ENCODE data around the gene ZNF700.
"Not testable (repeated sequence)": the region's sequence is repeated elsewhere in the genome, so short reads cannot be mapped to it uniquely, and the experiment has no call there.

Gene ZNF700

DNA sequence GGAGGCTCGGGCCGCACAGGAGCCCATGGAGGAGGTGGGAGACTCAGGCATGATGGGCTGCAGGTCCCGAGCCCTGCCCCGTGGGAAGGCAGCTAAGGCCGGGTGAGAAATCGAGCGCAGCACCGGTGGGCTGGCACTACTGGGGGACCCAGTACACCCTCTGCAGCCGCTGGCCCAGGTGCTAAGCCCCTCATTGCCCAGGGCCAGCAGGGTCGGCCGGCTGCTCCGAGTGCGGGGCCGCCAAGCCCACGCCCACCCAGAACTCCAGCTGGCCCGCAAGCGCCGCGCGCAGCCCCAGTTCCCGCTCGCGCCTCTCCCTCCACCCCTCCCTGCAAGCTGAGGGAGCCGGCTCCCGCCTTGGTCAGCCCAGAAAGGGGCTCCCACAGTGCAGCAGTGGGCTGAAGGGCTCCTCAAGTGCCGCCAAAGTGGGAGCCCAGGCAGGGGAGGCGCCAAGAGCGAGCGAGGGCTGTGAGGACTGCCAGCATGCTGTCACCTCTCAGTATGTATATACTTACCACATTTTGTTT is 16.5 kb downstream of the ZNF700 start:
- DNase-seq = not testable (repeated sequence)

DNA sequence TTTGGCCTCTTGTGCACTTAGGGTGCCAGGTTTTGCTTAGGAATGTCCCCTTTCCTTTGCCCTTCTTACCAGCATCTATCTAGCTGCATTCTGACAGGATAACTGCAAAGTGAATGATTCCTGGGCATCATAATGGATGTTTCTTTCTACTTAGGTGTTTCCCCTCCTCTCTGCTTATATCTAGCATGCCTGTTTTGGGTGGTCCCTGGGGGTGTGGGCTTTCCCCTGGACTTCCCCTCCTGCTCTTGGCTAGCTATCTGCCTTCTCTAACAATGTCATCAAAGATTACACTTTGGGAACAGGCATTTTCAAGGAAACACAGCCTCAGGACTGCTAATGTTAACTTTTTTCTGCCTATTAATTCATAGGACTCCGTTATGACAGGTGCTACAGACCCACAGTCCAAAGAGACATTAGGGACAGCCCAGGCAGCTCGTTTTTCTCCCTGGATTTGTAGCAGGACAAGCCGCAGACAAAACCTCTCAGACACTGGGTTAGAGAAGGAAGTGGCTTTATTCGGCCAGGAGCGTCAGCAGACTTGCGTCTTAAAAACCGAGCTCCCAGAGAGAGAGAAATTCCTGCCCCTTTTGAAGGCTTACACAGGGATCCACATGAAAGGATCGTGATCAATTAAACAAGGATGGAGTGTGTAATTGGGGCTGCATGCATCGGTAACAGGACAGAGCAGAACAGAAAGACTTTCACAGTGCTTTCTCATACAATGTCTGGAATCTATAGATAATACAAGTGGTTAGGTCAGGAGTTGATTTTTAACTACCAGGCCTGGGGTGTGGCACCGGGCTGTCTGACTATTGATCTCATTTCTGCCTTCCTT is 17.3 kb downstream of the ZNF700 start:
- DNase-seq = no peak

DNA sequence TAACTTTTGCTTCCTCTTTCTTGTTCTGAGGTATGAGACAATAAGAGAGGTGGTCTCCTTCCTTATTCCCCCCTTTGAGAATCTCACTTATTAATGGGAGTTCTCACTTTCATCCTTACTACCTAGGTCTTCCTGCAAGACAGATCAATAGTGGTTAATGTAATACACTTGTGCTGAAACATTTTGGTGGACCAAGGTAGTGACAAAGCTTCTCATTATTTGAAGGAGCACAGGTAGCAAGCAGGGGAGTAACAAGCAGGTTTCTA is 17.9 kb downstream of the ZNF700 start:
- DNase-seq = no peak

DNA sequence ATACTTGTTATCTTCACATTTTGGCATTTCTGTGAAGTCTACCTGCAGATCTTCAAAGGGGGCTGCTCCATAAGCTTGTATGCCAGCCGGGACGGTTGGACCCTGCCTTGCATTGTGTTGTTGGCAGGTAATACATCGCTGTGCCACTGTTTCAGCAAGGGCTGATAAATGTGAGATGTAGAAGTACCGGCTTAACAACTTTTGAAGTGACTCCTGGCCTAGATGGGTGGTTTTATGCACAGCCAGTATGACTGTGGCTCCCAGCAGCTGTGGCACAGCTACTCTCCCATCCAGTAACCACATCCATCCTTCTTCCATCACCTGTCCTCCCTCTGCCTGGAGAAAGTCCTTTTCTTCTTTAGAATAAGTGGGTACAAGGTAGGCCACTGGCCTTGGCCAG is 19.7 kb downstream of the ZNF700 start:
- DNase-seq = no peak

DNA sequence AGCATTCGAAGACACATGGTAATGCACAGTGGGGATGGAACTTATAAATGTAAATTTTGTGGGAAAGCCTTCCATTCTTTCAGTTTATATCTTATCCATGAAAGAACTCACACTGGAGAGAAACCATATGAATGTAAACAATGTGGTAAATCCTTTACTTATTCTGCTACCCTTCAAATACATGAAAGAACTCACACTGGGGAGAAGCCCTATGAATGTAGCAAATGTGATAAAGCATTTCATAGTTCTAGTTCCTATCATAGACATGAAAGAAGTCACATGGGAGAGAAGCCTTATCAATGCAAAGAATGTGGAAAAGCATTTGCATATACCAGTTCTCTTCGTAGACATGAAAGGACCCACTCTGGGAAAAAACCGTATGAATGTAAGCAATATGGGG is 23.7 kb downstream of the ZNF700 start:
- DNase-seq = no peak

DNA sequence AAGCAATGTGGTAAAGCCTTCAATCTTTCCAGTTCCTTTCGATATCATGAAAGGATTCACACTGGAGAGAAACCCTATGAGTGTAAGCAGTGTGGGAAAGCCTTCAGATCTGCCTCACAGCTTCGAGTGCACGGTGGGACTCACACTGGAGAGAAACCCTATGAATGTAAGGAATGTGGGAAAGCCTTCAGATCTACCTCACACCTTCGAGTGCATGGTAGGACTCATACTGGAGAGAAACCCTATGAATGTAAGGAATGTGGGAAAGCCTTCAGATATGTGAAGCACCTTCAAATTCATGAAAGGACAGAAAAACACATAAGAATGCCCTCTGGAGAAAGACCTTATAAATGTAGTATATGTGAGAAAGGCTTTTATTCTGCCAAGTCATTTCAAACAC is 24.3 kb downstream of the ZNF700 start:
- DNase-seq = no peak

DNA sequence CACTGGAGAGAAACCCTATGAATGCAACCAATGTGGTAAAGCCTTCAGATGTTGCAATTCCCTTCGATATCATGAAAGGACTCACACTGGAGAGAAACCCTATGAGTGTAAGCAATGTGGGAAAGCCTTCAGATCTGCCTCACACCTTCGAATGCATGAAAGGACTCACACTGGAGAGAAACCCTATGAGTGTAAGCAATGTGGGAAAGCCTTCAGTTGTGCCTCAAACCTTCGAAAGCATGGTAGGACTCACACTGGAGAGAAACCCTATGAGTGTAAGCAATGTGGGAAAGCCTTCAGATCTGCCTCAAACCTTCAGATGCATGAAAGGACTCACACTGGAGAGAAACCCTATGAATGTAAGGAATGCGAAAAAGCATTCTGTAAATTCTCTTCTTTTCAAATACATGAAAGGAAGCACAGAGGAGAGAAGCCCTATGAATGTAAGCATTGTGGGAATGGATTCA is 24.7 kb downstream of the ZNF700 start:
- DNase-seq = not testable (repeated sequence)

DNA sequence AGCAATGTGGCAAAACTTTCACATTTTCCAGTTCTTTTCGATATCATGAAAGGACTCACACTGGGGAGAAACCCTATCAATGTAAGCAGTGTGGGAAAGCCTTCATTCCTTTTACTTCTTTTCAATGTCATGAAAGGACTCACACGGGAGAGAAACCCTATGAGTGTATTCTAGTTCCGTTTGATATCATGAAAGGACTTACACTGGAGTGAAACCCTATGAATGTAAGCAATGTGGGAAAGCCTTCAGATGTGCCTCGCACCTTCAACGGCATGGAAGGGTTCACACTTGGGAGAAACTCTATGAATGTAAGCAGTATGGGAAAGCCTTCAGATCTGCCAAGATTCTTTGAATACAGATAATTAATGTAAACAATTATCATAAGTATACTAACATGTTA is 25.4 kb downstream of the ZNF700 start:
- DNase-seq = no peak

DNA sequence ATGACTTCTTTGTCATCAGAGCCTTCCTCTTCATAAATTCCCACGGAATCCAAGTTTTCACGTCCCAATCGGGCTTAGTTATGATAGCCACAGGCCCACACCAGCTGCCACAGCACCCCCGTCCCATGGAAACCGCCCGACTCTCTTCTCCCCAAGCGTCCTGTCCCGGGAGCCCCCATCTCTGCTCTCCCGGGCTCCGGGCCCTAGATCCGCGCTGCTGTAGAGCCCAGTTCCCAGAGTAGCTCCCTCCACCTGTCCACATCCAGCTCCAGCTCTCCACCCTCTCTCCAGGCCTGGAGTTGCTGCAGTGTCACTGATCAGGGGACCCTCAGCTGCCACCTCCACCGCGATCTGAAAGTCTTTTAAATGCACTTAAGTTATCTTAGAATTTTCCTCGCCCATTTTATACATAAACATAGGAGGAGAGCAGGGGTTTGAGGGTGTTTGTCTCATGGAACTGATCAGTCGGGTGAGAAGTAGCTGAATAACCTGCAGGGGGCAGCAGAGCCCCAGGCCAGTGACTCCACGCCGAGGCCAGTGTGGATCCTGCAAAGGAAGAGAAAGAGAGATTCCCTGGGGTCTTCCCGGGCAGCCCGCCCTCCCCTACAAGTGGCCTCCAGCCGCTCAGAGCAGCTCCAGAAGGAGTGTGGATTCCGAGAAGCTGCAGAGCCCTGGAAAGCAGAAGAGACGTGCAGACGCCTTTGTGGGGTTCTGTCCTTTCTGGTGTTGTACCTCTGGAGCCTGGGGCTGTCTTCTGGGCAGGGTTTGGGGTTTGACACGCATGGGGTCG is 38.9 kb downstream of the ZNF700 start:
- DNase-seq = peak; percentile 3

DNA sequence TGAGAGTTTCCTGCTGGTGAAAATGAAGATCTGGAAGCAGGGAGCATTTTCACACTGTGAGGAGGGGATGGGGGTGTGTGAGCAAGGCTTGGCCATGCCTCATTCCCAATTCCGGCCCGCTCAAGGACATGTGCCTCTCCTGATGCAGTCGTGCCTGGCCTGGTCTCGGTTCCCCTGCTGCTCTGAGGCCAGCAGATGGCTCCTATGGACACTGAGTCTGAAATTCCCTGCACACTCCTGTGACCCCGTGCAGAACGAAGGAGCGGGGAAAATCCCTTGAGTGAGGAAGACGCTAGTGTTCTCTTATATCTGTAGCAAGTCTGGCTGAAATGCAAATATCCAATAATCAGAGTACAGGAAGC is 39.6 kb downstream of the ZNF700 start:
- DNase-seq = peak; percentile 50

DNA sequence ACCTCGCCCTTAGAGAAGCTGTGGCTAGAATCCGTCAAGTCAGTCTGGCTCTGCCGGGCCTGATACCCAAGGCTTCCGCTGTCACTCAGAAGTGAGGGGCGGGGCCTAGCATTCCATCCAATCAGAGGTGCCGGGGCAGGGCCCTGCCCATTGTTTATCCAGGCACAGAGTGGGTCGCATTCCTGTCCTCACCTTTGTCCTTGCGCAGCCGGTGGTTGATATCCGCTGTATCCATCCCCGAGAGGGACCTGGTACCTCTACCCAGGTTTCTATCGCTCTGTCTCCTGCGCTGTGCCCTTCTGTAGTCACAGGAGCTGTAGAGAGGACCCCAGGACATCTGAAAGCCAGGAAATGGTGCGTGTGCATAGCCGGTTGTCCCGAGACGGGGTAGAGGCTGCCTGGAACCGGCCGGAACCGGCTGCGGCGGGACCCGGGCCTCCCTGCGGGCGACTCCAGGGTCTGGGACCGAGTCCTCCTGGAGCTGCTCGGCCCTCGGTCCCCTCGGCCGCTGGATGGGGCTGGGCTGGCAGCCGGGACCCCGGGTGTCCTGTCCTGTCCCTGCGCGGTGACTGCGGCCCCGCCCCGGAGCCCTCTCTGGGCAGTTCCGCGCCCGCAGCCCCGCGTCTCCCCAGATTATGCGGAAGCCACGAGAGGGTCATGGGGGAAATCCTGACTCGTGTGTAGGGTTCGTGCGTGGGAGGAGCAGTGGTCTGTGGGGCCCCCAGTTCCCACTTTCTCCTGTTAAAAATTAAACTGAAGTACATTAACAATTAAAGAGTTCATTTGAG is 40.1 kb downstream of the ZNF700 start, which contains the start of gene ZNF763:
Gene ZNF763, plus strand, starts transcription at position 183 of the 788 bp plus-strand sequence. Its CDS starts 169 bp downstream, at position 352.
- DNase-seq = peak; percentile 73

DNA sequence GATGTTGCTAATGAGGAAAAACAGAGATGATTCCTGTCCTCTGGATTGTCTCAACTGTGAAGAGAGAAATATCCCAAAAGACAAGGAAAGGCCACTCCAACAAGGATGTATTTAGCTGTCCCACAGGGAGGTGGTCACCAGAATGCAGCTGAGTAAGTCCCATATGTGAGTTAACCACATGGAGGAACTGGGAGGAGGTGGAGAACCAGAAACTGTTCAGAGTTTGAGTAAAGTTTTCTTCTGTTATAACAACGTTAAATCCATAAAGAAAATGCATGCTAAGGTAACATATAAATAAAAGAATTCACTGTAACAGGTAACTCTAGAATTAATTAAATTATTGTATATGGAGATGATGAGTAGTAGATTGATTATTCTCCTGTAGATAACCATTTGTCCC is 45.3 kb downstream of the ZNF700 start:
- DNase-seq = no peak

DNA sequence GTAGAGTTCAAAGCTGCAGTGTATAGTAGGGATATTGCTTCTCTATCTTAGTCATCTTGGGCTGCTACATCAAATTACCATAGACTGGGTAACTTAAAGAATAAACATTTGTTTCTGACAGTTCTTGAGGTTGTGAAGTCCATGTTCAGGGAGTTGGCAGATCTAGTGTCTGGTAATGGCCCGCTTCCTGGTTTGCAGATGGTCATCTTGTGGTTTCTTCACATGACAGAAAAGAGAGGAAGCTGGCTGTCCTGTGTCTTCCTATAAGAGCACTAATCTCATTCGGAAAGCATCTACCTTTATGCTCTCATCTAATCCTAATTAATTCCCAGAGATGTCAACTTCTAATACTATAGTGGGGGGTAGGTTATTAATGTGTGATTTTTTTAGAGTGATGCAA is 46.1 kb downstream of the ZNF700 start:
- DNase-seq = no peak

DNA sequence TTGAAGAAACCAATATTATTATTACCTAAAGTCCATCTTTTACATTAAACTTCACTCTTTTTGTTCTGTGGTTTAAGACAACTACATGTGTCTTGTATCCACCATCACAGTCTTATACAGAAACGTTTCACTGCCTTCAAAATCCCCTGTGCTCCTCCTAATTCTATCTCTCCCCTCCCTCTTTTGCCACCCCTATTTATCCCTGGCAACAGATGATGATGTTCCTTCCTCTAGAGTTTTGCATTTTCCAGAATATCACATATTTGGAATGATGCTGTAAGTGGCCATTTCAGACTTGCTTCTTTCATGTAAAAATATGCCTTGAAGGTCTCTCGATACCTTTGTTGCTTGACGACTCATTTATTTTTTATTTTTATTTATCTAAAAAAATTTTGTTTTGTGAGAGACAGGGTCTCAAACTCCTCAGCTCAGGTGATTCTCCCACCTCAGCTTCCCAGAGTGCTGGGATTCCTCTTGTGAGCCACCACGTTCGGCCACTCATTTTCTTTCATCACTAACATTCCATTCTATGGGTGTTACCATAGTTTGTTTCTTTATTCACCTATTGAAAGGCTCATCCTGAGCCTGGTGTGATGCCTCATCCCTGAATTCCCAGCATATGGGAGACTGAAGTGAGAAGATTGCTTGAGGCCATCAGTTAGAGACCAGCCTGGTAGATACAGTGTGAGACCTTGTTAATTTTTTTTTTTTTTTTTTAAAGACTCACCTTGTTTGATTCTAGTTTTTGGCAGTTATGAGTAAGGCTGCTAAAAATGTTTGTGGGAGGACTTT is 48.3 kb downstream of the ZNF700 start:
- no peak for DNase-seq

DNA sequence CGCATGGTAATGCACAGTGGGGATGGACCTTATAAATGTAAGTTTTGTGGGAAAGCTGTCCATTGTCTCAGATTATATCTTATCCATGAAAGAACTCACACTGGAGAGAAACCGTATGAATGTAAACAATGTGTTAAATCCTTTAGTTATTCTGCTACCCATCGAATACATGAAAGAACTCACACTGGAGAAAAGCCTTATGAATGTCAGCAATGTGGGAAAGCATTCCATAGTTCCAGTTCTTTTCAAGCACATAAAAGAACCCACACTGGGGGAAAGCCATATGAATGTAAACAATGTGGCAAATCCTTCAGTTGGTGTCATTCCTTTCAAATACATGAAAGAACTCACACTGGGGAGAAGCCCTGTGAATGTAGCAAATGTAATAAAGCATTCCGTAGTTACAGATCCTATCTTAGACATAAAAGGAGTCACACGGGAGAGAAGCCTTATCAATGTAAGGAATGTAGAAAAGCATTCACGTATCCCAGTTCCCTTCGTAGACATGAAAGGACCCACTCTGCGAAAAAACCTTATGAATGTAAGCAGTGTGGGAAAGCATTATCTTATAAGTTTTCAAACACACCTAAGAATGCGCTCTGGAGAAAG is 53.7 kb downstream of the ZNF700 start:
- DNase-seq = no peak

DNA sequence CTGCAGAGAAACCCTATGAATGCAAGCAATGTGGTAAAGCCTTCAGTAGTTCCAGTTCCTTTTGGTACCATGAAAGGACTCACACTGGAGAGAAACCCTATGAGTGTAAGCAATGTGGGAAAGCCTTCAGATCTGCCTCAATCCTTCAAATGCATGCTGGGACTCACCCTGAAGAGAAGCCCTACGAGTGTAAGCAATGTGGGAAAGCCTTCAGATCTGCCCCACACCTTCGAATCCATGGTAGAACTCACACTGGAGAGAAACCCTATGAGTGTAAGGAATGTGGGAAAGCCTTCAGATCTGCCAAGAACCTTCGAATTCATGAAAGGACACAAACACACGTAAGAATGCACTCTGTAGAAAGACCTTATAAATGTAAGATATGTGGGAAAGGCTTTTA is 54.6 kb downstream of the ZNF700 start:
- DNase-seq = no peak

DNA sequence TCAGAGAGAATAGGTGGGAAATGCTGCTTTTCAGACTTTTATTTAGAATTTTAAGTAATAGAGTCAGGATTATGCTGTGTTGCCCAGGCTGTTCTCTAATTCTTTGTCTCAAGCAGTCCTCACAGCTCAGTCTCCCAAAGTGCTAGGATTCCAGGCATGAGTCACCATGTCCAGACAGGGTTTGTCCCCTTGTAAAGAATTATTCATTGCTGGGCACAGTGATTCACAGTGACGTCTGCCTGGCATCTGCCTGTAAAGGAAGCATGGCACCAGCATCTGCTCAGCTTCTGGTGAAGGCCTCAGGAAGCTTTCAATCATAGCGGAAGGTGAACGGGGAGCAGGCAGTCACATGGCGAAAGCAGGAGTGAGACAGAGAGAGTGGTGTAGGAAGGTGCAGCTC is 57.6 kb downstream of the ZNF700 start:
- no peak for DNase-seq

DNA sequence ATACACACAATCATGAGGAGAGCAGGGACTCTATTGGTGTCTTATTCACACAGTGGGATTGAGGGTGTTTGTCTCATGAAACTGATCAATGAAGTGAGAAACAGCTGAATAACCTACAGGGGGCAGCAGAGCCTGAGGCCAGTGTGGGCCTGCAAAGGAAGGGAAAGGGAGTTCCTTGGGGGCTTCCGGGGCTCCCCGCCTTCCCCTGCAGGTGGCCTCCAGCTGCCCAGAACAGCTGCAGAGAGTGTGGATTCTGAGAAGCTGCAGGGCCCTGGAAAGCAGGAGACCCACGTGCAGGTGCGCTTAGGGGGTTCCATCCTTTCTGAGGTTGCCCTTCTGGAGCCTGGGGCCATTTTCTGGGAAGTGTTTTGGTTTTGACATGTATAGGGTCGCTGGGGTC is 60.1 kb downstream of the ZNF700 start:
- no peak for DNase-seq

DNA sequence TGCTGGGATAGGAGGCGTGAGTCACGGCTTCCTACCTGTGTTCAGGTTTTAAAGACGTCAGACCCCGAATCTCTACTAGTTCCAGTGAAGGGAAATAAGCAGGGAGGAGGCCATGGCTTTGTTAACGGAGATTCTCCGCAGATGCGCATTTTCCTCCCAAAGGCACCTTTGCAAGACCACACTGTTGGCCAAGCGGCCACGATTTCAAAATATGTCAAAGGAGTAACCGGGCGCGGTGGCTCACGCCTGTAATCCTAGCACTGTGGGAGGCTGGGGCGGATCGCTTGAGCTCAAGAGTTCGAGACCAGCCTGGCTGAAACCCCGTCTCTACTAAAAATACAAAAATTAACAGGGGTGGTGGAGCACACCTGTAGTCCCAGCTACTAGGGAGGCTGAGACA is 61.8 kb downstream of the ZNF700 start:
- no peak for DNase-seq

DNA sequence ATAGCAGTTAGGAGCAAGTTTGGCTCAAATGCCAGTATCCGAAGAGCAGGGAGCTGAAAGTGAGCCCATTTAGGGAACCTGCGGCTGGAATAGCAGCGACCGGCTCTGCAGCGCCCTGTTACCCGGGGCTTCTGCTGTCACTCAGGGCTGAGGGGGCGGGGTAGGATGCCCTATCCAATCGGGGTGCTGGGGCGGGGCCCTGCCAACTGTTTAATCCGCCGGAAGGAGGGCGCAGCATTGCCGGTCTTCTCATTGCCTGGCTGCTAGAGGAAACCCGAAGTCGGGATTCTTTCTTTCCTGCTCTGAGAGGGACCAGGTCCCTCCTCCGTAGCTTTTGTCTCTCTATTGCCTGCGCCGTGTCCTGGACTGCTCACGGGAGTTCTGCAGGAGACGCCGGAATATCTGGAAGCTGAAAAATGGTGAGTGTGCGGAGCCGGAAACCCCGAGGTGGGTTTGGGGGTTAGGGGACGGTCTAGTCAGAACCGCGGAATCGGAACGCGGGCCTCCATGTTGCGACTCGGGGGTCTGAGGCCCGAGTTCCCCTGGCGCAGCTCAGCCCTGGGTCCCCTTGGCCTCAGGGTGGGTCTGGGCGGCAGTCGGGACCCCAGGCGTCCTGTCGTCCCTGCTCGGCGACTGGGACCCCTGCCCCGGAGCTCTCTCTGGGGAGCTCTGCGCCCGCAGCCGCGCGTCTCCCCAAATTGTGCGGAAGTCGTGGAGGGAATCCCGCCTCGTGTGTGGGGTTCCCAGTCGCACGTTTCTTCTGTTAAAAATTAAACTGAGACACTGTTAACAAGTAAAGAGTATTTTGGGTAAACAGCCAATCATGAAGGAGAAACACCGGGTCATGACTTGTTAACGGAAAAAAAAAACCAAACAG is 62.7 kb downstream of the ZNF700 start:
- DNase-seq = peak; percentile 83

DNA sequence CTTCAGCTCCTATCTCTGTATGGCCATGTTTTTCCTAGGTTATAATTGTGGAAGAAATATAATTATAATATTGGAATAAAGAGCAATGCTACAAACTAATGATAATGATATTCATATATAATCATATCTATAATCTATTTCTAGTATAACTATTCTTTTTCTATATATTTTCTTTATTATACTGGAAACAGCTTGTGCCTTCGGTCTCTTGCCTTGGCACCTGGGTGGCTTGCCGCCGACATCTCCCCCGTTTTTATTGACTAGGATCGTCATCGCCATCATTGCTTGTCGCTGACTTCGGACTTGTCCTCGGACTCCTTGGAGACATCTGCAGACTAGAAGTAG is 64.2 kb downstream of the ZNF700 start:
- no peak for DNase-seq
